HCEC 1CT (cell line): ENCODE results near the gene DQX1.
"Not testable (repeated sequence)": the region's sequence is repeated elsewhere in the genome, so short reads cannot be mapped to it uniquely, and the experiment has no call there.

Experiments
- DNase-seq: peaks from one replicate; pipeline ENCODE4 v3.0.0-alpha.2; 2017

DQX1 gene, protein sequence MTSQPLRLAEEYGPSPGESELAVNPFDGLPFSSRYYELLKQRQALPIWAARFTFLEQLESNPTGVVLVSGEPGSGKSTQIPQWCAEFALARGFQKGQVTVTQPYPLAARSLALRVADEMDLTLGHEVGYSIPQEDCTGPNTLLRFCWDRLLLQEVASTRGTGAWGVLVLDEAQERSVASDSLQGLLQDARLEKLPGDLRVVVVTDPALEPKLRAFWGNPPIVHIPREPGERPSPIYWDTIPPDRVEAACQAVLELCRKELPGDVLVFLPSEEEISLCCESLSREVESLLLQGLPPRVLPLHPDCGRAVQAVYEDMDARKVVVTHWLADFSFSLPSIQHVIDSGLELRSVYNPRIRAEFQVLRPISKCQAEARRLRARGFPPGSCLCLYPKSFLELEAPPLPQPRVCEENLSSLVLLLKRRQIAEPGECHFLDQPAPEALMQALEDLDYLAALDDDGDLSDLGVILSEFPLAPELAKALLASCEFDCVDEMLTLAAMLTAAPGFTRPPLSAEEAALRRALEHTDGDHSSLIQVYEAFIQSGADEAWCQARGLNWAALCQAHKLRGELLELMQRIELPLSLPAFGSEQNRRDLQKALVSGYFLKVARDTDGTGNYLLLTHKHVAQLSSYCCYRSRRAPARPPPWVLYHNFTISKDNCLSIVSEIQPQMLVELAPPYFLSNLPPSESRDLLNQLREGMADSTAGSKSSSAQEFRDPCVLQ

DNA sequence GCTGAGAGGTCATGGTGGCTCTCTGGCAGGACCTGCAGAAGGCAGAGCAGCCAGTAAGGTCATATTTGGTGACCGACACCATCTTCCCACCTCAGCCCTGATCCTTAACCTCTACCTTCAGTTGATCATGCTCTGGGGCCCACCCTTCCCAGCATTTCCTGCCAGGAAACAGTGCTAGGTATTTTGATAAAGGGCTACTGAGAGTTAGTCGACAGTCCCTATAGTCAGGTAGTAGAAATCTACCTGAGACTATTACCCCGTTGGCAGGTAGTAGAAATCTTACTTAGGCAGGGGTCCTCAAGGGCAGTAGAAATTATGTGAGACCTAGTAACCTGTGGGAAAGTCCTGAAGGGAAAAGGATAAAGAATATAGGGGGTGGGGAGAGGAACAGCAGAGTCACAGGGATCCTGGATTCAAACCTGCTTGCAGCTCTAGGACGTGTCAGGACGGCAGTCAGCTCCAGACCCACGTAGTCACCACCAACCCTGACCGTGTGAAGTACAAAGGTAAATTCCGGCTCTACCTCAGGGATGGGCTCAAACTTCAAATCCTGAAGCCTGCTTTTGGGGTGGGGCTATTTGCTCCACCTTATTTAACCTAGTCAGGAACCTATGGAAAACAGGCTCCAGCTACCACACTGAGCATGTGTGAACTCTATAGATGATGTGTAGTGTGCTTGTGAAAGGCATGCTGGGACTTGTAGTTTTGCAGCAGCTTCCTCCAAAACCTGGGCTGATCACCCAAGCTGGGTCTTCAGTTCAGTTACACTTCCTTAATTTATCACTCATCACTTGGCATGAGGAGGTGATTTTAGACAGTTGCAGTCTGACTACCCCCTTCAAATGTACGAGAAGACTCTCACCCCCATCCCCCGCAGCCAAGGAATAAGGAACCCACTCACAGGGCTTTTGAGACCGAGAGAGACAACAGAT lies at the start of gene DQX1:
Gene DQX1 (minus strand): TSS at position 515 of the 932 bp plus-strand sequence. CDS start 502 bp downstream, at position 13.
- peak; percentile 38 for DNase-seq

DNA sequence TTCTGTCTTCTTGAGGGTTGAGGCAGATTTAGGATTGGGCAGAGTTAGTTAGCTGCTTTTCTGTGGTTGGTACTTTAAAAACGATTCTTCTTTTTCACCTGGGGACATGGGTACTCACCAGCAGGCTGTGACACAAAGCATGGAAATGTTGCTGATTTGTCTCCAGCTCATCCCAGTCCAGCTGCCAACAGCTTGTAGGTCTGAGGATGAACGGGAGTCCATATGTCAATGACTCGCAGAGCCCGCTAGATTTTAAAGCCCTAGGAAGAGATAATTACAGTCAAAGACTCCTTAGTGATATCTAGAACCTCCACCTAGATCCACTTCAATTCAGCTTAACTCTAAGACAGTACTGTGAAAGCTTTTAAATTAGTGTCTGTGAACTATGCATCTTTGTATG lies 49.3 kb upstream of the DQX1 start:
- peak; percentile 73 for DNase-seq

DNA sequence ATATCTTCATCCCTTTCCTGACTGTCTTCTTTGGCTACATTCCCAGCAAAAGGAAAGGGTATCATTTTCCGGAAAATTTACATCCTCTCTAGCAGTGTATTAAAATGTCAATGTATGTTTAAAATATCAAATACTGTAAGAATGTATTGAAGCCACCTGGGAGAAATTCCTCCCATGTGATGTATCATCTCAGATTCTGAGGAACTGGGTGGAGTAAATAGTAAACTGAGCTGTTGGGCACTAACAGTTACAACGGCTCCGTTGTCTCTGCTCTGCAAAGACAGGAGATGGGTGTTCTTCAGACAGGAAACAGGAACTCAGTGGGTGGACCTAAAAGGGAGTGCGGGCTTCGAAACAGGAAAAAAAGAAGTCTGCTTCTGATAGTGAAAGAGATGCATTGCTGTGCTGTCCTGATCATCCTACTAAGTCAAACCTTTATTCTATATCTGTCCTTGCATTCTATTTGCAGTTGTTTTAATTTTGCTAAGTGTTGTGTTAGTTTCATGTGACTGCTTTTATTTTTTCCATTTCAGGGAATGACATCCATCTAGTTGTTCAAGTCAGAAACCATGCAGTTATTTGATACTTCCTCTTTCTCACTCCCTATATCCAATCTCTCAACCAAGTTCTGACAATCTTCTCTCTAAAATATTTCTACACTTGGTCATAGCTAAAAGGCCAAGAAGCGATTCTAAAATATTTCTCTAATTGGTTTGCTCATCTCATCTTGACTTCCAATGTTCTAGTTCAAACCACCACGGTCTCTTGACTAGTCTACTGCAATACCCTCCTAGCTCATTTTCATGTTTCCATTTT lies 47.9 kb upstream of the DQX1 start:
- DNase-seq, result peak; percentile 95

DNA sequence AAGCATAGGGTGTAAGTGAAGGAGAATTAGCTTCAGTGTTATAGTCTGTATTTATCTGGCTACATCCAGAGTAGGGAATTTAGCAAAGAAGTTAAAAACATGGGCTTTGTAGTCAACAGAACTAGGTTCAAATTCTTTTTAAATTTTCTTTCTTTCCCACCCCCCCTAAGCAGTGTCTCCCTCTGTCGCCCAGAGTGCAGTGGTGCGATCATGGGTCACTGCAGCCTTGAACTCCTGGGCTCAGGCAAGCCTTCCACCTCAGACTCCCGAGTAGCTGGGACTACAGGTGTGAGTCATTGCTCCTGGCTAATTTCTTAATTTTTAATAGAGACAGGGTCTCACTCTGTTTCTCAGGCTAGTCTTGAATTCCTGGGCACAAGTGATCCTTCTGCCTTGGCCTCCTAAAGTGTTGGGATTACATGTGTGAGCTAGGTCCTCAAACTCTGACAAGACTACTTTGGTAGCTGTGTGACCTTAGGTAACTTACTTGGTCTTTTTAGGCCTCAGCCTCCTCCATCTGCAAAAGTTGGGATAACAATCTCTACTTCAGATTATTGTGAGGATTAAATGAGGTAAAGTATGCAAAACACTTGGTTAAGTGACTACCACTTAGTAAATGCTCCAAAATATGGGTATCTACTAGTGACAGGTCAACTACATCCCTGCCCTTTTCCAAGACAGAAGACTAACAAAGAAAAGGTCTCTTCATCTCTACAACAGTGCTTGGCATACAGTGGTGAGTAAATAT lies 46.3 kb upstream of the DQX1 start:
- DNase-seq, result no peak

DNA sequence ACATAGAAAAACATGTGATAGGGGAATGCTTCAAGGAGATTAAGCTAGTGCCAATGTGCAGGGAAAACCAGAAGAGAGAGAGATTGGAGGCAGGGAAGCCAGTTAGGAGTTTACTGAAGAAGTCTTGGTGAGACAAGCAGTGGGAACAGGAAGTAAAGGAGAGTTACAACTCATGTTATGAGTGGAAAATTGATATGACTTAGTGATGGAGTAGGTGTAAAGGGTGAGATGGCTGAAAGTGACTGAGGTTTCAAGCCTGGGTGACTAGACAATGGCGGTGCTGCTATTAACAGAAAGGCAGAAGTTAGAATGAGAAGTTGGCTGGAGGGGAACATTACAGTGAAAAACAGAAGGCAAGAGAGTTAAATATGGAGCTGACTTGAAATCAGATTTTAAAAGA lies 45.0 kb upstream of the DQX1 start:
- DNase-seq, result no peak

DNA sequence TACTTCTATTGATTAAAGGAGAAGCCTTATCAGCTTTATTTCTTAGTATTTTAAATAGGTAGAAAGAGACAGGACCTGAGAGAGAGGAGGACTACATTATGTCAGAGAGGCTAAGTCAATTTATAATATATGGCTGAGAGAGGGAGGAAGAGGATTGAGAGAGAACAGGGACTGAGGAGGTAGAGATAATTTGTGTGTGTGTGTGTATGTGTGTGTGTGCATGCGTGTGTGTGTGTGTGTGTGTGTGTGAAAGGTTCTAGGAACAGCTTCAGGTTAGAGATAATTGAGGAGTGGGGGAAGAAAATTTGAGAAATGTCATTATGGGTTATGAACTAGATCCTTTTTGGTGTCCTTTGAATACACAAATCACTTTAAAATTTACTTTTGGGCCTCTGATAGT lies 43.7 kb upstream of the DQX1 start:
- no peak for DNase-seq

DNA sequence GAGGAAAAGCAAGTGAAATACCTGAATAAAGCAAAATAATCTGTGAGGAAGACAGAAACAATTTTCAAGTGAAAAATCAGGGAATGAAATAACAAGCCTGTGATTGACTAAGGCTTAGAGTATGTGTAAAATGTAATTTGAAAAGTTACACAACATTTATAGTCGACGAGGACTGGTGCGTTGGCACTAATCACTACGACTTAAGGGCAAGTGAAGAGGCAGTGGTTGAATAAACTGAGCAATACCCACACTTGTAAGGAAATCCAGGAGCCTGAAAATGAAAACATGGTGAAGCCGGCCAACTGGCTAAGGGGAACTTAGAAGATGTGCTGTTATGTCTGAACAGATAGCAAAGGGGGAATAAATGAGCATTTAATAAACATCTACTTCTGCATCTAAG lies 41.9 kb upstream of the DQX1 start:
- peak; percentile 91 for DNase-seq

DNA sequence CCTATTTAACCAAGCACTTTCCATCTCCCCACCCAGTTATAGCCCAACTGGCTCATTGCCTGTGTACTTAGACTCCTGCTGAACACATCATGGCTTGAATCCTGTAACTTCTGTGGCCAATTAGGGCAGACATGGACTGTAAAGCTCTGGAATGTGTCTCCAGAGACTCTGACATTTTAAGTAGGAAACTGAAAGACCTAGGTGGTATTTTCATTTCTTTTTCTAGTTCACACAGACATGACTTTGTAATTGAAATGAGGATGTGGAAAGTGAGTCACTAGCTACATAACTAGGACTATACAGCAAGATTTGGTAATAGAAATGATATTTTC lies 40.7 kb upstream of the DQX1 start:
- peak; percentile 78 for DNase-seq

DNA sequence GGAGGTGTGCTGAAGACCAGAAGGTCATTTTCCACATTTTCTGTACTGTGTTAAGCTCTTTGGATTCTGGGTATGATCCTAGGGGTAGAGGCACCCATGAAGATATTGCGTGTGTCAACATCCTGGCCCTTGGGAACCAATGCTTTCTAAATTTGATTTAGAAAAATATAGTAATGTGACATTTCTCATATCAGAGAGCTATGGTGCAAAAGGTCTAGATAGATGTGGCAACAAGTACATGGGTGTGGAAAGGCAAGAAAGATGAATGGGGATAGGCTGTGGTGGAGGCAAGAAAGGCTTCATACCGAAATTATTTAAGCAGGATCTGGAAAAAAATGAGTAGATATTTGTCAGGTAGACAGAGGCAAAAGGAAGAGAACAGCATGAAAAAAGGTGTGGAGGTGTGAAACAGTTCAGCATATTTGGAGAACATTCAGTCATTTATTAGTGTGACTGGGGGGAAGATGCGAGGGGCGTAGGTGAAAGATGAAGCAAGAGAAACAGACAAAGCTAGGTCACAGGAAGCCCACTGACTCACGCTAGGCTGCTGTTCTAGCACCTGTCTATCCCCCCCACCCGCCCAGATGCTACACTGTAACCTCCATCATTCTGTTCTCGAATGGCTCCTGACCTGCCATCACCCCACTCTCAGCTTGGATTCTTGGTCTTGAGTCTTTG lies 40.2 kb upstream of the DQX1 start:
- no peak for DNase-seq

DNA sequence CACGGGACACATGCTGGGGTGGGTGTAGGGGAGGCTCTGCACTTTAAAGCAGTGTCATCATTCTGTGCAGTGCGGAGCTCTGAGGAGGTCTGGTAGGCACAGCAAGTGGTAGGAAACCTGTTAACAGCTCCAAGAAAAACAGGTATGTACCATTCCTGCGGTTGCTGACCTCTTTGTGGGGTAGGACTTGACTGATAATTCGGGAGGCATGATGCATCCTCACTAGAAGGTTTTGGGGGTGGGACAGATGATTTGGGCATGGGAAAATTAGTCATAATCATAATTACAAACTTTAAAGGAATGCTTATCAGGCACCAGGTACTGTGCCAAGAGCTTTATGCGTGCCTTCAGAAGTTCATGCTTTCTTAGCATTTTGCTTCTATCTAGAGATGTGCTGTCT lies 38.2 kb upstream of the DQX1 start:
- peak; percentile 61 for DNase-seq

DNA sequence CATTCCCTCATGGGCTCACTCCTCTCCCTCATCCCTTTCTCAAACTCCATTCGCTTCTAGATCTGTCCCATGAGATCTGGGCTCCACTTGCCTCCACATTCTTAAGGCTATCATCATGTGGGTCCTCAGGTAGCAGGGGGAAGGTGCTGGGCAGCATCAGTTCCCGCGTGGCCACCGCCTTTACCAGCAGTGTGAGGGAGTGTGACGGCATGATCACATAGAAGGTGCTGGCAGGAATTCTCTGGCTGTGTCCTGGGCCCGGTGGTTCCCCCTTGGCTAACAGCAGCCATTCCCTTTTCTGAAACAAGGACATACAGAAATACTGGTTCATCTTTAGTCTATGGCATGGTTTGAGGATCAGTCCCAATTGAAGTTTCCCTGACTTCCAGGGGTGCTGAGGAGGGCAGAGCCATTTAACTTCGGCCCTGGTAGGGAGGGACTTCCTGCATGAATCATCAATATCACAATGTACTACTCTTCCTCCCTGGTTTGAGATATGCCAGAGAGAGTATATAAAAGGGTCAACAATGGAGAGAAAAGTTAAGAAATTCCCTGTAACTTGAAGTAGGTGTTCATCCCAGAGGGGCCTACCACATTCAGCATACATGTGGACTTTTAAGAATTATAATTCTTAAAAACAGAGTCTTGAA lies 36.2 kb upstream of the DQX1 start:
- DNase-seq, result no peak

DNA sequence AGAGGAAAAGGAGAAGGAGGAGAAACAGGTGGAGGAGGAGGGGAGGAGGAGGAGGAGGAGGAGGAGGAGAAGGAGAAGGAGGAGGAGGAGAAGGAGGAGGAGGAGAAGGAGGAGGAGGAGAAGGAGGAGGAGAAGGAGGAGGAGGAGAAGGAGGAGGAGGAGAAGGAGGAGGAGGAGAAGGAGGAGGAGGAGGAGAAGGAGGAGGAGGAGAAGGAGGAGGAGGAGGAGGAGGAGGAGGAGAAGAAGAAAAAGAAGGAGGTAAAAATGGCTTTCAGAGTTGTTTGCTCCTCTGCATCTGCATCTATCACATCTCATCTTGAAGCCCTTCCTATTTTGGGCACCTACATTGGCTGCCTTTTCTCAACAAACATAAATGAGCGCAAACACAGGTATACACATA lies 35.0 kb upstream of the DQX1 start:
- DNase-seq, result not testable (repeated sequence)

DNA sequence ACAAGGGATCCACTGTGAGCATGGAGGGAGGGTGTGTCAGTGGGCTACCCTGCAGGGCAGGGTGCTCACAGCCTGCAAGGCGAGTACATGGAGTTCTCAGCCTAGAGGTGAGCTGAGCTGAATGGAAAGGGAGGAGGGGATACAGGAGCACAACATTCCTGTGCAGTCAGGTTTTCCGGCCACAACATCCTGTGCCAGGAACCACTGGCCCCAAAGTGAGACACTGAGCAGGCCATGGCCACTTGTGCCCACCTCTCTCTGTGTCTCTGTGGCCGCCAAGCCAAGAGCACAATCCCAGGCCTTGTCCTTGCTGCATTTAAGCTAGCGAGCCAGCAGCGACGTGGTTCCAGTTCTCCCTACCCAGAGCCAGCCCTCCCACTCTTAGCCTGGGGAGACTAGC lies 34.6 kb upstream of the DQX1 start:
- DNase-seq, result no peak

DNA sequence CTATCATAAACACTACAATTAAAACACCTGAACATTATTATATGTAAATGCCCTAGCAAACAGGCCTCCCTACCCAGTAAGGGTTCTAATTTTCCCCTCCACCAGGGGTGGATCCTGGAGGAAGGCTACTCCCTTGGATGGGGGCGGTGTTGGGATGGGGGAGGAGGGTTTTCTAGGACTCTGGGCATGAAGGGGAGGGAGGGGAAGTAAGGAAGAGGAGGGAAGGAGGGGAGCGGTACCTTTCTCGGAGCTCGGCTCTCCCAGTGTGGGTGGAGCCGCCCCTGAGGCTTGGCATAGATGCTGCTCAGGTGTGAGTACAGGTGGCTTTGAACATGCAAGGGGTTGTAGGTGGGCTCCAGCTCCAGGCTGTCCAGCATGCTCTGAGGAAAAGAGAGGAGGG lies 33.9 kb upstream of the DQX1 start:
- DNase-seq, result no peak

DNA sequence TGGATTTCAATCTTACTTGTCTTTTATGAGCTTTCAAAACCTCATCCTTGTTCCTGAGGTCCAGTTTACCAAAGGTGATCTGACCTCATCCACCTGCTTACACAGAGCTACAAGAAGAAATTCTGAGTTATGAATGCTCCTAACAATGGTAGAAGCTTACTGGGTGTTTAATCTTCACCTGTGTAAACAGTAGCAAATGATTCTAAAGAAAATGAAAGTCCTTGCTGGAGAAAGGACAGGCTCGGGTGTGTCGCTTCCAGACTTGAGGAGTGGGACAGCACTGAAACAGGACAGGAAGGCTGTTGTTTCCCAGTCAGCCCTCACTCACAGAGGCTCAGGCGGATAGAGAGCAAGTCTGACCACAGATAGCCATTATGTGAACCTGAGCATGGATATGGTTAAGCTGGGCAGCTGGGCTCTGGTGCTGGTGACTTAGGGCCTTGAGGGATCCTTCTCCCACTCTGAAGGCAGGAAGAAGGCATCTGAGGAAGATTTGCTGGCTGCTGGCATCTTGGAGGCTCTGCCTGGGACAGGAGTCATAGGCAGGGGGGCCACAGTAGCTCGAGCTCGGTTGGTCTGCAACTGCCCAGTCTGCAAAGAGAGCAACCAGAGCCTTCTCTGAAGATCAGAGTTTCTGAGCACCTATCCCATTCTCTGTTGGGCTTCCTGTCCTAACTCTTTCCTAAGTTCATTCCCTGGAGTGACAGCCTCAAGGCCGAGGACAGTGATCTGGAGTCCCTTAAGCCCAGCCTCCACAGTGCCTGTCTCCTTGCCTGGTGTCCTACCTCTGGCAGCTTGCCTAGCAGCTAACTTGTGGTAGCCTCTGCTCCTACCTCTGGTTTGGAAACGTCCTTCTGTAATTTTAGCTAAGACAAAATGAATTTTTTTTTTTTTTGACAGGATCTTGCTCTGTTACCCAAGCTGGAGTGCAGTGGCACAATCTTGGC lies 32.5 kb upstream of the DQX1 start:
- DNase-seq, result no peak

DNA sequence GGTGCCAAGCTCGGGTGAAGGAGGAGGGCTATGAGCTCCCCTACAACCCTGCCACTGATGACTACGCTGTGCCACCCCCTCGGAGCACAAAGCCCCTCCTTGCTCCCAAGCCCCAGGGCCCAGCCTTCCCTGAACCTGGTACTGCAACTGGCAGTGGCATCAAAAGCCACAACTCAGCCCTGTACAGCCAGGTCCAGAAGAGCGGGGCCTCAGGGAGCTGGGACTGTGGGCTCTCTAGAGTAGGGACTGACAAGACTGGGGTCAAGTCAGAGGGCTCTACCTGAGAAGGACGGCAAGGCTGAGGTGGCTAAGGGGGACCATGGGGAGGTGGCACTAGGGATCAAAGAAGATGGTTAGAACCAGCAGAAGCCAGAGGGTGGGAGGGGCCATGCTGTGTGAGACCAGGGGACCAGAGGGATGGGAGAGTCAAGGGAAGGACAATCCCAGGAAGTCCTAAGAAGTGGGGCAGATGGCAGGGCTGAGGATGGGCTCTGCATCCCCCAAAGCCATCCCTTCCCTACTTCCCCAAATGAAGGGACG lies 30.9 kb upstream of the DQX1 start:
- DNase-seq, result no peak

DNA sequence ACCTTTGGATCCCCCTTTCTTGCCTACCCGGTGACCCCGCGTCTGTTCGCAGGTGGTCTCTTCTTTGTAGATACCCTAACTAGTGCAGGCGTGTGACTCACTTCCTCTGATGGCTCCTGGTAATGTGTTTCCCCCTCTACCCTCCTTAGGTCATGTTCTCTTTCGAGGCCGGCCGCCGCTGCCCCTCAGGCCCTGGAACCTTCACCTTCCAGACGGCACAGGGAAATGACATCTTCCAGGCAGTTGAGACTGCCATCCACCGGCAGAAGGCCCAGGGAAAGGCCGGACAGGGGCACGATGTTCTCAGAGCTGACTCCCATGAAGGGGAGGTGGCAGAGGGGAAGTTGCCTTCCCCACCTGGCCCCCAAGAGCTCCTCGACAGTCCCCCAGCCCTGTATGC lies 30.1 kb upstream of the DQX1 start:
- DNase-seq, result no peak

DNA sequence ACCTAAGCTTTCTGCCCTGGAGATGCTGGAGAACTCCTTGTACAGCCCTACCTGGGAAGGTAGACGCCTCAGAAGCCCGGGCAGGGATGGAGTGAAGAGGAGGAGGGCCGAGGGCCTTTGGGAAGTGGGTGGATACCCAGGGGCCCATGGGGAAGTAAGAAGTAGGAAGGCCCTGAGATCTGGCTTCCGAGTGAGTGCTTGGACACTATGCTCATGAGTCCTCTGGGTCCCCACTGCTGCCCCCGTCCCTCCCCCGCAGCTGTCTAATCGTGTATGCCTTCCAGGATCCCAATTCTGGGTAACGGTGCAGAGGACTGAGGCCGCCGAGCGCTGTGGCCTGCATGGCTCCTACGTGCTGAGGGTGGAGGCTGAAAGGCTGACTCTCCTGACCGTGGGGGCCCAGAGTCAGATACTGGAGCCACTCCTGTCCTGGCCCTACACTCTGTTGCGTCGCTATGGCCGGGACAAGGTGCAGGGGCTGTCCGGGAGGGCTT lies 29.6 kb upstream of the DQX1 start:
- DNase-seq, result no peak
